Breast epithelium (tissue), 4 donors: ENCODE measurements around the gene MAML3. TPM values are rescaled to one million over a fixed set of nuclear protein-coding genes. Genes with fewer than 3 reads are reported as not detected.

ENCODE experiments used
- DNase-seq, 2 donors: peaks; one replicate each; pipeline ENCODE4 v3.0.0-alpha.2; 2019; ENCODE audit warnings: low spot score in 2 of 2
- H3K27ac ChIP-seq, 2 donors: fragments of 200-600 bp; sonication (generic) in 1 of 2; one replicate each; pipeline ENCODE4 v1.5.1; 2016 to 2019; ENCODE audit warnings: mild to moderate bottlenecking in 1 of 2
- H3K27me3 ChIP-seq, 2 donors: fragments of 200-600 bp; sonication (generic) in 1 of 2; one replicate each; pipeline versions ENCODE4 v1.5.1 to v1.6.0; 2017 to 2019; ENCODE audit warnings: control low read depth in 1 of 2, mild to moderate bottlenecking in 1 of 2
- H3K36me3 ChIP-seq: fragments of 200-600 bp; one replicate; pipeline ENCODE4 v1.5.1; 2019
- H3K4me1 ChIP-seq, 2 donors: fragments of 200-600 bp; sonication (generic); one replicate each; pipeline ENCODE4 v1.5.1; 2016 to 2019; ENCODE audit warnings: control low read depth in 1 of 2
- H3K4me3 ChIP-seq, 3 donors: fragments of 200-600 bp; sonication (generic); 1 replicate in 2 of 3; 2 replicates in 1 of 3; pipeline ENCODE4 v1.5.1; 2016 to 2019; ENCODE audit warnings: mild to moderate bottlenecking in 3 of 3, moderate library complexity in 2 of 3
- H3K9me3 ChIP-seq, 2 donors: fragments of 200-600 bp; sonication (generic) in 1 of 2; one replicate each; pipeline ENCODE4 v1.5.1; 2016 to 2019; ENCODE audit warnings: control low read depth in 1 of 2
- CTCF ChIP-seq, 3 donors: fragments of 450-650 bp; IDR thresholded peaks; one replicate each; pipeline ENCODE4 v1.5.1; 2016 to 2017; ENCODE audit warnings: antibody characterized with exemption in 3 of 3, mild to moderate bottlenecking in 3 of 3, moderate library complexity in 3 of 3
- POLR2A ChIP-seq: fragments of 450-650 bp; IDR thresholded peaks from one replicate; pipeline ENCODE4 v1.6.1; 2016; ENCODE audit warnings: antibody characterized with exemption, mild to moderate bottlenecking, moderate library complexity
- POLR2AphosphoS5 ChIP-seq, 3 donors: sonication (generic); formaldehyde crosslinking; IDR thresholded peaks; one replicate each; pipeline ENCODE4 v1.6.1; 2017; ENCODE audit warnings: antibody characterized with exemption in 3 of 3
- intact Hi-C: fragments of 100-400 bp; cut with DNase I; formaldehyde crosslinking; loops from one replicate; pipeline ENCODE4 v1.15.1; 2023; ENCODE audit warnings: low total_unique reads
- total RNA-seq, 3 donors: library from RNA; depleted of rRNA; stranded (reverse); fragments of >200 nt; gene quantifications; one replicate each; pipeline ENCODE4 v1.1.0, GENCODE V29; 2016

The MAML3 gene
- total RNA-seq, 3 donors from 2014 or later = 5.0 to 16.8 (median 11.1) TPM

DNA sequence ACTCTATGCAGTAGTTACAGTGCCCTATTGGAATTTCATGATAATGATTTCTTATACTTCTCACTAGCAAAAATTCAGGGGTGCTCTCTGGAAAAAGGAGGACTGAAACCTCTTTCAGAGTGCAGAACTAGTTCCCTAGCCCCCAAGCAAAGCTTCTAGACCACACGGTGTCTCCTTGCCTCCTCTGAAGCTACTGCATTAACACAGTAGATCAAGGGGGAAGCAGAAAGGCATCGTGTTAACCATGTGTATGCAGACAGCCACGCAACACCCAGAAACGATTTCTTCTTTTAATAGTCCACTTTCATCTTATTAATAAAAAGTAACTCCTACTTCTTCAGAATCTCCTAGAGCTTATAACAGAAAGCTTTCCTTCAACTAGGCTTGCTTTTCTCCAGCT lies 44.7 kb downstream of the MAML3 start:
- H3K4me1 ChIP-seq = no peaks in the 10 kb centered on the region
- TF ChIP-seq CTCF (IDR thresholded peaks at IDR 0.05) (no peak), POLR2A (no peak), POLR2AphosphoS5 (IDR thresholded peaks at IDR 0.05) (no peak)
- no peak overlapping the region for H3K27ac ChIP-seq
- no peaks in the 10 kb centered on the region for H3K36me3 ChIP-seq
- H3K9me3 ChIP-seq = no peaks in the 10 kb centered on the region
- intact Hi-C loops = no loop called here
- H3K27me3 ChIP-seq = no peaks in the 10 kb centered on the region
- H3K4me3 ChIP-seq = no peak overlapping the region
- DNase-seq = no peak

GRCh38 chr4:140108713-140109230 lies 45.2 kb downstream of the MAML3 start:
- no peaks in the 10 kb centered on the region for H3K27me3 ChIP-seq
- no peak overlapping the region for H3K4me3 ChIP-seq
- intact Hi-C loops = no loop called here
- no peak overlapping the region for H3K27ac ChIP-seq
- H3K36me3 ChIP-seq = no peaks in the 10 kb centered on the region
- no peaks in the 10 kb centered on the region for H3K4me1 ChIP-seq
- no peaks in the 10 kb centered on the region for H3K9me3 ChIP-seq
- DNase-seq = no peak
- no peak for TF ChIP-seq POLR2A
- TF ChIP-seq CTCF (IDR thresholded peaks at IDR 0.05) = no peak
- TF ChIP-seq POLR2AphosphoS5 (IDR thresholded peaks at IDR 0.05) = no peak

GRCh38 chr4:140108243-140108642 lies 45.7 kb downstream of the MAML3 start:
- DNase-seq = no peak
- Histone ChIP-seq H3K4me1 (no peaks in the 10 kb centered on the region), H3K9me3 (no peaks in the 10 kb centered on the region), H3K27ac (no peak overlapping the region), H3K4me3 (no peak overlapping the region), H3K27me3 (no peaks in the 10 kb centered on the region), H3K36me3 (no peaks in the 10 kb centered on the region)
- intact Hi-C loops = no loop called here
- TF ChIP-seq POLR2AphosphoS5 (IDR thresholded peaks at IDR 0.05) (no peak), CTCF (IDR thresholded peaks at IDR 0.05) (no peak), POLR2A (no peak)

- no peak overlapping the region for H3K27ac ChIP-seq
- H3K36me3 ChIP-seq = no peaks in the 10 kb centered on the region
- H3K4me3 ChIP-seq = no peak overlapping the region
- no peak for DNase-seq
- TF ChIP-seq POLR2AphosphoS5 (IDR thresholded peaks at IDR 0.05) (no peak), CTCF (IDR thresholded peaks at IDR 0.05) (no peak), POLR2A (no peak)
- no peaks in the 10 kb centered on the region for H3K27me3 ChIP-seq
- intact Hi-C loops = no loop called here
- no peaks in the 10 kb centered on the region for H3K4me1 ChIP-seq
- H3K9me3 ChIP-seq = no peaks in the 10 kb centered on the region
These were observed 47.6 kb downstream of the MAML3 start for GRCh38 chr4:140106289-140106844.

DNA sequence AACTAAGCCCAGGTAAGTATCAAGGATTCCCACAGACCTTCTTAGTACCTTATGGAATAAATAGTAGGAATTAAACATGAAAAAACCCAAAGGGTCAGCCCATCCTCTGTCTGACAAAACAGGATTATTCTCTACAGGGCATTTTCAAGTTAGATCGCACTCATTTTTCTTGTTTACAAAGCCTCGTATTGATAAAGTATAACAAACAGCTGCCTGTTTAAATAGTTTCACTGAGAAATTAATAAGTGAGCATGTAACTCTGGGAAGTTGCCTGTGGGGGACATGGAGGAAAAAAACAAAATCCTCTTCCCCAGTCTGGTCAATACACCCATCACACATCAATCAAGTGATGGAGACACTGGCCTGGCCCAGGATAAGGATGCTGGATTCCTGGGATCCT lies 48.5 kb downstream of the MAML3 start:
- TF ChIP-seq CTCF (IDR thresholded peaks at IDR 0.05) (no peak), POLR2A (no peak), POLR2AphosphoS5 (IDR thresholded peaks at IDR 0.05) (no peak)
- no peaks in the 10 kb centered on the region for H3K9me3 ChIP-seq
- no peaks in the 10 kb centered on the region for H3K4me1 ChIP-seq
- intact Hi-C loops = no loop called here
- no peaks in the 10 kb centered on the region for H3K36me3 ChIP-seq
- H3K27me3 ChIP-seq = no peaks in the 10 kb centered on the region
- no peak overlapping the region for H3K4me3 ChIP-seq
- no peak for DNase-seq
- H3K27ac ChIP-seq = no peak overlapping the region
